HepG2 (cell line): ENCODE measurements around the gene ANO6. TPM values are rescaled to one million over a fixed set of nuclear protein-coding genes. Genes with fewer than 3 reads are reported as not detected.

Experiments used
- ATAC-seq: fragments of 200-7000 bp; cut with Tn5 transposase; 3 replicates; pipeline ENCODE4 v1.9.1; 2020; ENCODE audit warnings: mild to moderate bottlenecking, moderate library complexity
- BruUV-seq: library from RNA; stranded (reverse); fragments of 400-500 nt; replicated peaks from 2 replicates; lab custom pipeline; 2021; lab: Mats Ljungman, UMichigan
- CTCF ChIA-PET: fragments of 300-600 bp; formaldehyde crosslinking; extraction: SDS; loops from one replicate; lab custom pipeline; 2021; ENCODE audit warnings: low total read pairs, inconsistent platforms, low intra/inter-chr PET ratio; lab: Yijun Ruan, JAX
- POLR2A ChIA-PET: fragments of 350-600 bp; sonication (Branson Sonifier 250); formaldehyde crosslinking; loops from one replicate; lab custom pipeline; 2020; ENCODE audit warnings: antibody characterized with exemption, inconsistent platforms; lab: Yijun Ruan, JAX
- DNase-seq: peaks from one replicate; pipeline ENCODE4 v3.0.0-alpha.2; 2015; ENCODE audit warnings: low spot score
- FAIRE-seq: peaks from 3 replicates; lab custom pipeline; 2011; peaks lifted over from hg19 to GRCh38; lab: Jason Lieb, UNC
- H2AFZ ChIP-seq: one replicate; pipeline ENCODE4 v1.6.1; 2011; ENCODE audit warnings: low read length, inconsistent platforms
- H3K27ac ChIP-seq: fragments of 300-600 bp; 3 replicates; pipeline ENCODE4 v1.8.0; 2011; ENCODE audit warnings: mixed run types, mild to moderate bottlenecking, mixed read lengths, low read length, inconsistent platforms; ENCODE audit not compliant: insufficient read depth; ENCODE audit errors: extremely low read length
- H3K27me3 ChIP-seq, 2 experiments: fragments of 200-600 bp in 1 of 2; 2 replicates in 1 of 2; 3 replicates in 1 of 2; pipeline versions ENCODE4 v1.6.0 to v1.8.0; 2011; ENCODE audit warnings: low read length in 2 of 2, mild to moderate bottlenecking in 2 of 2, moderate library complexity in 2 of 2, inconsistent platforms in 1 of 2; ENCODE audit not compliant: insufficient read depth in 2 of 2, control insufficient read depth in 1 of 2
- H3K36me3 ChIP-seq, 2 experiments: fragments of 200-600 bp in 1 of 2; replicated peaks in 1 of 2; 2 replicates in 1 of 2; 3 replicates in 1 of 2; pipeline versions ENCODE4 v1.5.1 to v1.8.0; 2011; ENCODE audit warnings: low read length in 2 of 2, inconsistent platforms in 1 of 2; ENCODE audit not compliant: insufficient read depth in 2 of 2, control insufficient read depth in 1 of 2
- H3K4me1 ChIP-seq: 2 replicates; pipeline ENCODE4 v1.5.1; 2012; ENCODE audit warnings: low read length, inconsistent platforms; ENCODE audit not compliant: insufficient read depth
- H3K4me2 ChIP-seq: 2 replicates; pipeline ENCODE4 v1.6.0; 2011; ENCODE audit warnings: low read depth, low read length, inconsistent platforms
- H3K4me3 ChIP-seq, 3 experiments: fragments of 200-600 bp in 1 of 3; sonication (generic), shearing (Covaris generic) in 1 of 3; replicated peaks in 1 of 3; 2 replicates each; pipeline ENCODE4 v1.5.1; 2011 to 2016; ENCODE audit warnings: low read length in 3 of 3, inconsistent platforms in 2 of 3, low read depth in 2 of 3, mild to moderate bottlenecking in 2 of 3, control low read depth in 1 of 3, mixed read lengths in 1 of 3; ENCODE audit not compliant: insufficient read depth in 1 of 3
- H3K79me2 ChIP-seq: one replicate; pipeline ENCODE4 v1.6.1; 2011; ENCODE audit warnings: low read length, inconsistent platforms; ENCODE audit not compliant: insufficient read depth
- H3K9ac ChIP-seq: 2 replicates; pipeline ENCODE4 v1.6.0; 2011; ENCODE audit warnings: mild to moderate bottlenecking, low read depth, low read length, inconsistent platforms; ENCODE audit not compliant: insufficient read depth
- H3K9me3 ChIP-seq: 2 replicates; pipeline ENCODE4 v1.5.1; 2012; ENCODE audit warnings: mild to moderate bottlenecking, low read length
- H4K20me1 ChIP-seq: 2 replicates; pipeline ENCODE4 v1.6.0; 2011; ENCODE audit warnings: inconsistent platforms, mild to moderate bottlenecking, low read length, moderate library complexity; ENCODE audit not compliant: insufficient read depth
- ATF7-NPFF ChIP-seq: sonication (generic); formaldehyde crosslinking; IDR thresholded peaks from 2 replicates; pipeline ENCODE4 v1.8.1; 2023; ENCODE audit warnings: mild to moderate bottlenecking, low read depth, missing genetic modification reagents, moderate library complexity
- JUNB ChIP-seq: sonication (generic); formaldehyde crosslinking; IDR thresholded peaks from 2 replicates; pipeline ENCODE4 v1.8.0; 2022; ENCODE audit warnings: missing genetic modification reagents, mild to moderate bottlenecking, borderline replicate concordance
- MAFF ChIP-seq: IDR thresholded peaks from 2 replicates; pipeline ENCODE4 v1.6.1; 2011; ENCODE audit warnings: low read depth, low read length, improper control_type of control experiment
- NFE2L2 ChIP-seq: fragments of 150-350 bp; IDR thresholded peaks from 2 replicates; pipeline ENCODE4 v1.6.1; 2014; ENCODE audit warnings: low read length
- NFIB ChIP-seq: sonication (generic); formaldehyde crosslinking; IDR thresholded peaks from 2 replicates; pipeline ENCODE4 v1.9.0; 2021; ENCODE audit warnings: missing genetic modification reagents, mild to moderate bottlenecking, borderline replicate concordance
- SNAPC2 ChIP-seq: sonication (generic); formaldehyde crosslinking; IDR thresholded peaks from 2 replicates; pipeline ENCODE4 v1.8.1; 2022; ENCODE audit warnings: mild to moderate bottlenecking, missing genetic modification reagents
- SRY ChIP-seq: sonication (generic); formaldehyde crosslinking; IDR thresholded peaks from 2 replicates; pipeline ENCODE4 v1.8.0; 2022; ENCODE audit warnings: mild to moderate bottlenecking, missing genetic modification reagents
- WGBS: methylation state at CpG from one replicate; pipeline ENCODE4 v1.1.6; 2017; ENCODE audit warnings: low lambda C conversion rate; 5-methylcytosine and 5-hydroxymethylcytosine counted together
- in situ Hi-C: cut with HindIII; loops from 2 replicates; pipeline ENCODE4 v1.10.0; 2017; ENCODE audit warnings: low pct_unique_long_range_greater_than_20kb; ENCODE audit not compliant: extremely low pct_ligation_motif_present
- intact Hi-C: fragments of 100-400 bp; cut with micrococcal nuclease; formaldehyde crosslinking; loops from one replicate; pipeline ENCODE4 v1.10.0; 2022; ENCODE audit not compliant: unreplicated experiment
- polyA plus RNA-seq, 8 experiments: library from polyadenylated mRNA; depleted of rRNA in 3 of 8; stranded (reverse) in 7 of 8; unstranded in 1 of 8; fragments of >200 nt; fragmentation: Illumina TruSeq in 4 of 8; extraction: Trizol in 4 of 8; gene quantifications; 2 replicates each; pipeline versions ENCODE4 v1.2.1 to v1.2.3, GENCODE V29; 2011 to 2016; ENCODE audit warnings: low read depth in 4 of 8, missing spikeins in 1 of 8, mixed read lengths in 1 of 8; ENCODE audit not compliant: insufficient read depth in 1 of 8
- total RNA-seq, 5 experiments: library from RNA; depleted of rRNA; stranded (reverse); fragments of >200 nt; fragmentation: Illumina TruSeq; extraction: Trizol; gene quantifications; 2 replicates each; pipeline ENCODE4 v1.2.3, GENCODE V29; 2016; ENCODE audit warnings: low read depth in 1 of 5
- TF ChIP-seq, protein P1 (sequence below): sonication (generic); formaldehyde crosslinking; conservative IDR thresholded peaks from 2 replicates; pipeline ENCODE4 v1.4.0; 2020; ENCODE audit warnings: mild to moderate bottlenecking, missing genetic modification reagents, moderate library complexity
- TF ChIP-seq, protein P2 (sequence below): sonication (generic); formaldehyde crosslinking; IDR thresholded peaks from 2 replicates; pipeline ENCODE4 v1.8.0; 2022; ENCODE audit warnings: mild to moderate bottlenecking, missing genetic modification reagents

The ANO6 gene
- total and polyA plus RNA-seq, 2 of the 13 experiments (the other 11 are each of a cell fraction or from before 2014, with no cell fraction given): 37.8 to 57.1 TPM

DNA sequence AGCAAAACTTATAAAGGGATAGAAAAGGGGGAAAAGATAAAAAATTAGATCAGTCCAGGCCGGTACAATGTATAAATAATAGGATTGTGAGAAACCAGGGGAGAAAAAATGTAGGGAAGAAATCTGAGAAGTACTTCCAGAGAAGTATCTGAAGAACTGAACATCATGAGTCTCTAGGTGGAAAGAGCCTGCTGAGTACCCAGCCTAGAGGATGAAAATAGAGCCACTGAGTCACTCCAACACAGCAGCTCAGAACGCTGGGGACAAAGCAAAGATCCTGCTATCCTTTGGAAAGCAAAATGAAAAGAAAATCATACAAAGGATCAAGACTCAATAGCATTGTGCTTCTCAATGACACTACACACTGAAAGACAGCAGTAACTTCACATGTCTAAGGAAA, 138.0 kb downstream of the ANO6 start:
- Histone ChIP-seq H3K27ac (no peak overlapping the region), H3K9me3 (no peaks in the 10 kb centered on the region), H3K79me2 (no peaks in the 10 kb centered on the region), H3K4me3 (no peak overlapping the region), H3K4me1 (peaks cover 26% of the 10 kb centered on the region), H3K4me2 (no peak overlapping the region), H4K20me1 (no peaks in the 10 kb centered on the region), H3K36me3 (peaks cover 16 to 31% of the 10 kb centered on the region in 2 experiments; a peak in 4 of 5 replicates), H2AFZ (no peak overlapping the region), H3K27me3 (no peaks in the 10 kb centered on the region), H3K9ac (no peak overlapping the region)
- DNase-seq: no peak
- ChIA-PET CTCF (no interaction called here), POLR2A (no interaction called here)
- TF ChIP-seq, protein P1, sequence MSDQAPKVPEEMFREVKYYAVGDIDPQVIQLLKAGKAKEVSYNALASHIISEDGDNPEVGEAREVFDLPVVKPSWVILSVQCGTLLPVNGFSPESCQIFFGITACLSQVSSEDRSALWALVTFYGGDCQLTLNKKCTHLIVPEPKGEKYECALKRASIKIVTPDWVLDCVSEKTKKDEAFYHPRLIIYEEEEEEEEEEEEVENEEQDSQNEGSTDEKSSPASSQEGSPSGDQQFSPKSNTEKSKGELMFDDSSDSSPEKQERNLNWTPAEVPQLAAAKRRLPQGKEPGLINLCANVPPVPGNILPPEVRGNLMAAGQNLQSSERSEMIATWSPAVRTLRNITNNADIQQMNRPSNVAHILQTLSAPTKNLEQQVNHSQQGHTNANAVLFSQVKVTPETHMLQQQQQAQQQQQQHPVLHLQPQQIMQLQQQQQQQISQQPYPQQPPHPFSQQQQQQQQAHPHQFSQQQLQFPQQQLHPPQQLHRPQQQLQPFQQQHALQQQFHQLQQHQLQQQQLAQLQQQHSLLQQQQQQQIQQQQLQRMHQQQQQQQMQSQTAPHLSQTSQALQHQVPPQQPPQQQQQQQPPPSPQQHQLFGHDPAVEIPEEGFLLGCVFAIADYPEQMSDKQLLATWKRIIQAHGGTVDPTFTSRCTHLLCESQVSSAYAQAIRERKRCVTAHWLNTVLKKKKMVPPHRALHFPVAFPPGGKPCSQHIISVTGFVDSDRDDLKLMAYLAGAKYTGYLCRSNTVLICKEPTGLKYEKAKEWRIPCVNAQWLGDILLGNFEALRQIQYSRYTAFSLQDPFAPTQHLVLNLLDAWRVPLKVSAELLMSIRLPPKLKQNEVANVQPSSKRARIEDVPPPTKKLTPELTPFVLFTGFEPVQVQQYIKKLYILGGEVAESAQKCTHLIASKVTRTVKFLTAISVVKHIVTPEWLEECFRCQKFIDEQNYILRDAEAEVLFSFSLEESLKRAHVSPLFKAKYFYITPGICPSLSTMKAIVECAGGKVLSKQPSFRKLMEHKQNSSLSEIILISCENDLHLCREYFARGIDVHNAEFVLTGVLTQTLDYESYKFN (CRISPR knock-in tag): no peak
- TF ChIP-seq SRY (CRISPR knock-in tag): no peak
- no peak for FAIRE-seq
- ATAC-seq: no peak
- in situ Hi-C loops: no loop called here
- BruUV-seq: no TSS peak
- WGBS: 95% methylated on average over 2 of the region's 2 CpGs
- intact Hi-C loops: no loop called here

DNA sequence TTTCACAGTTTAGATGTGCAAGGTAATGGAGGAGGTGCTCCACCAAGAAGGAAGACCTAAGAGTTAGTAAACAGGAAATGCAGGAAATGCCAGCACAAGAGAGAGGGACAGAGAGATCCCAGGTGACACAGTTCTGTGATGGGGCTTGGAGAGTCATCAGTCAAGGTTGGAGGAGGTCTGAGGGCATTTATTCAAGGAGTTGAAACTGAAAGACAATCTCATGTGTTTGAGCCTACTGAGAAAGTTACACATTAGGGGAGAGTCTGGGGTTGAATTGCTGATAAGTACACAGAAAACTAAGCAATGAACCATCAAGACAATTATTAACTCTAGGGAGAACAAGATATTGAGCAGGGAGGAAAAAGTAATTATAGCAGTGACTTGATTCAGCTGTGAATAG, 138.5 kb downstream of the ANO6 start:
- no peak for ATAC-seq
- DNase-seq: no peak
- H3K4me2 ChIP-seq: no peak overlapping the region
- H3K79me2 ChIP-seq: no peaks in the 10 kb centered on the region
- ChIA-PET CTCF (no interaction called here), POLR2A (no interaction called here)
- no peak for FAIRE-seq
- no peak overlapping the region for H3K4me3 ChIP-seq
- no peak overlapping the region for H3K9ac ChIP-seq
- peaks cover 26% of the 10 kb centered on the region for H3K4me1 ChIP-seq
- H2AFZ ChIP-seq: no peak overlapping the region
- H4K20me1 ChIP-seq: no peaks in the 10 kb centered on the region
- H3K9me3 ChIP-seq: no peaks in the 10 kb centered on the region
- H3K27ac ChIP-seq: no peak overlapping the region
- intact Hi-C loops: no loop called here
- no peaks in the 10 kb centered on the region for H3K27me3 ChIP-seq
- no TSS peak for BruUV-seq
- in situ Hi-C loops: no loop called here
- H3K36me3 ChIP-seq: peaks cover 17 to 31% of the 10 kb centered on the region in 2 experiments; a peak in 4 of 5 replicates
- TF ChIP-seq, protein P2, sequence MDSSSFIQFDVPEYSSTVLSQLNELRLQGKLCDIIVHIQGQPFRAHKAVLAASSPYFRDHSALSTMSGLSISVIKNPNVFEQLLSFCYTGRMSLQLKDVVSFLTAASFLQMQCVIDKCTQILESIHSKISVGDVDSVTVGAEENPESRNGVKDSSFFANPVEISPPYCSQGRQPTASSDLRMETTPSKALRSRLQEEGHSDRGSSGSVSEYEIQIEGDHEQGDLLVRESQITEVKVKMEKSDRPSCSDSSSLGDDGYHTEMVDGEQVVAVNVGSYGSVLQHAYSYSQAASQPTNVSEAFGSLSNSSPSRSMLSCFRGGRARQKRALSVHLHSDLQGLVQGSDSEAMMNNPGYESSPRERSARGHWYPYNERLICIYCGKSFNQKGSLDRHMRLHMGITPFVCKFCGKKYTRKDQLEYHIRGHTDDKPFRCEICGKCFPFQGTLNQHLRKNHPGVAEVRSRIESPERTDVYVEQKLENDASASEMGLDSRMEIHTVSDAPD (CRISPR knock-in tag): no peak
- TF ChIP-seq NFE2L2: no peak
- TF ChIP-seq, protein P1 (CRISPR knock-in tag): no peak
- no peak for TF ChIP-seq MAFF
- TF ChIP-seq NFIB (CRISPR knock-in tag): no peak
- TF ChIP-seq SNAPC2 (CRISPR knock-in tag): no peak
- no peak for TF ChIP-seq JUNB
- no peak for TF ChIP-seq ATF7-NPFF
